GM18502 (cell line): ENCODE data around the gene E2F3.
A peak's percentile ranks its signal among the peaks of the same experiment; 100 is the strongest.

Source experiments
- ATAC-seq: cut with Tn5 transposase; IDR thresholded peaks from one replicate; pipeline ENCODE4 v1.9.1; 2021; ENCODE audit warnings: mild to moderate bottlenecking; ENCODE audit not compliant: unreplicated experiment, poor library complexity

Gene E2F3

DNA sequence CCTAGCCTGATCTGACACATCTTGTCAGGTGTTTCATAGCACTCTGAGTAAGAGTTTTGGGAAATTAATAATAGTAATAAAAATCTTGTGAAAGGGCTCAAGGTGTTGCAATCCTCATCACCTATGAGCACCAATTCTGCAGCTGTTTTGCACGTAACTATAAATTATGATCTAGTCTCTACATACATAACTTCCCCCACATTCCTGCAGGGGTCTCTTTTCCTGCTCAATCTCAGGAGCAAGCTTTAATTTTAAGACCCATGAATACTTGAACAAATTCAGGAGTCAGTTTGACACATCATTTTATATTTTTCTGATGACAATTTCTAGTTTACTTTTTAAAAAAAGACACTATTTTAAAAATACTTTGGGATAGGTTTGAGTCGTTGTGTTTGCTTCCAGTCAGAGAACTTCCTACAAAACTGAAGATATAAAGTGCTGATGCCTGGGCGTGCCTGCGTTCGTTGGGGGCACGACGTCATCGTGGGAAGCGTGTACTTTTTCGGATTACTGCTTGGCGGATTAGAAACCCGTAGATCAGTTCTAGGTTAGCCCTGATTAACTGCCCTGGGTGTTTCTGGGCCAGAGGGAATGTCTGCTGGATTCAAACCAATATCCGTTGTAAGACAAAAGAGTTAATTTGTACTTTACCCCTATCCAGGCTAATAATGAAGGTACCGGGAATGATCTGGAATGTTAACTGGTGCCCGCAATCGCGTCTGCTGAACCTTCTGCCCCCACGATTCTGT lies 1.0 kb upstream of the E2F3 start:
- no peak for ATAC-seq

DNA sequence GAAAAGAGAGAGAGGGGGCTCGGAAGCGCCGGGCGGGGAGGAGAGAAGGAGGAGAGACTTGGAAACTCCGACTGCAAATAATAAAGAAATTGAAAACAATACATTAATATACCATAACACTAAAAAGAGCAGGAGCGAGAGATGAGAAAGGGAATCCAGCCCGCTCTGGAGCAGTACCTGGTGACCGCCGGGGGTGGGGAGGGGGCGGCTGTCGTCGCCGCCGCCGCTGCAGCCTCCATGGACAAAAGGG lies 338 bp downstream of the E2F3 start:
- ATAC-seq, result no peak

DNA sequence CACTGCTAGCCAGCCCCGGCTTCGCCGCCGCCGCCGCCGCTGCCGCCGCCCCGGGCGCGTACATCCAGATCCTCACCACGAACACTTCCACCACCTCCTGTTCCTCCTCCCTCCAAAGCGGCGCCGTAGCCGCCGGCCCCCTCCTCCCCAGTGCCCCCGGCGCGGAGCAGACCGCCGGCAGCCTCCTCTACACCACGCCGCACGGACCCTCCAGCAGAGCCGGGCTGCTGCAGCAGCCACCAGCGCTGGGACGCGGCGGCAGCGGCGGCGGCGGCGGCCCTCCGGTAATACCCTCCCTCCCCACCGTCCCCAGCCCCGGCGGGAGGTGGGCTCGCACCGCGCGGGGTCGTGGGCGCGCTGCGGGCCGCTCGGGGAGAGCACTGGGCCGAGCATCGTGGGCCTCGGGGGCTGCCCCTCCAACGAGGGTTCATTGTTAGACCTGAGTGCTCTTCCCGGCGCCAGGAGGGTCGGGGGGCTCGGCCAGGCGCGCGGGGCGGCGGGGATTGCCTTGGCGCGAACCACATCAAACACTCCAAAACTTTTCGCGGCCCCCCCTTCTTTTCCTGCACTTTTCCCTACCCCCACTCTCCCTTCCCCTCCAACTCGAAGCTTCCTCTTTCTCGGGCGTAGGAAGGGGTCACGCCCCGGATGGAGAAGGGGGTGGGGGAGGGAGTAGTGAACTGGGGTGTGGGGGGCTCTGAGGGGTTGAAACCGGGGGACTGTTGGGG lies 827 bp downstream of the E2F3 start:
- no peak for ATAC-seq

- peak; percentile 50 for ATAC-seq
Observed at GRCh38 chr6:20403070-20403765, 1.5 kb downstream of the E2F3 start.

GRCh38 chr6:20403766-20404640 lies 2.3 kb downstream of the E2F3 start:
- ATAC-seq, result peak; percentile 3

- ATAC-seq, result peak; percentile 32
Observed at GRCh38 chr6:20404641-20405032, 3.0 kb downstream of the E2F3 start.

DNA sequence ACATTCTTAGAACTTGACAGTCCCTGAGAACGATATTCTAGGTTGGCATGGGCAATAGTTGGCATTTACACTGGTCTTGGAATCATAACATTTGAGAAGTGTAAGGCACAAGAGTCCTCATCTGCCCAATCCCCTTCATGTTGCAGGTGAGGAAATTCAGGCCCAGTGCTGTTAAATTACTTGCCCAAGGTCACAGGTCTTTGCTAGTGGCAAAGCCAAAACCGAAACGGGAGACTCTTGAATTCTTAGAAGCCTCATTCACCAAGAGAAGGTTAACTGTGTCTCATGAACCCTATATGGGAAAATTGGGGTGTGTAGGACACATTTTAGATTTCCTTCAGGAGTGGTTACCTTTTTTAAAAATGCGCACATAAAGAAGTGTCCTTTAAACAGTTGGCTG lies 7.2 kb downstream of the E2F3 start:
- ATAC-seq, result no peak

GRCh38 chr6:20409427-20409971 lies 7.8 kb downstream of the E2F3 start:
- peak; percentile 95 for ATAC-seq

DNA sequence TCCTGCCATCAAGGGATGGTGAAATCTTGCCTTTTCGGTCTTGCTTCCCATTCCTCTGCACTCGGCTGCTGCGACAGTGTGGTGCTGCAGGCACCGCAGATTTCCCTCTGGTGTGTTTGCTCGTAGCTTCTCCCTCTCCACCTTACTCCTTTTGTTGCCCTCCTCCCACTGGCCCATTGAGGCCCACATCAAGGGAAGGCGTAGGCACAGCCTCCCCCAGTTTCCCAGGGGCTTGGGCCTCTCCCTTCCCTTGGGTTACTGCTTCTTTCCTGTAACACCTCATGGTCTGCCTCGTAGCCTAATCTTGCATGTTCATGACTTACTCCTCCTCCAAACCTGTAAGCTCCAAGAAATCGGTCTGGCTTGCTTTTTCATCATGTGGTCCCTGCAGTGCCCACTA lies 9.9 kb downstream of the E2F3 start:
- ATAC-seq, result no peak

DNA sequence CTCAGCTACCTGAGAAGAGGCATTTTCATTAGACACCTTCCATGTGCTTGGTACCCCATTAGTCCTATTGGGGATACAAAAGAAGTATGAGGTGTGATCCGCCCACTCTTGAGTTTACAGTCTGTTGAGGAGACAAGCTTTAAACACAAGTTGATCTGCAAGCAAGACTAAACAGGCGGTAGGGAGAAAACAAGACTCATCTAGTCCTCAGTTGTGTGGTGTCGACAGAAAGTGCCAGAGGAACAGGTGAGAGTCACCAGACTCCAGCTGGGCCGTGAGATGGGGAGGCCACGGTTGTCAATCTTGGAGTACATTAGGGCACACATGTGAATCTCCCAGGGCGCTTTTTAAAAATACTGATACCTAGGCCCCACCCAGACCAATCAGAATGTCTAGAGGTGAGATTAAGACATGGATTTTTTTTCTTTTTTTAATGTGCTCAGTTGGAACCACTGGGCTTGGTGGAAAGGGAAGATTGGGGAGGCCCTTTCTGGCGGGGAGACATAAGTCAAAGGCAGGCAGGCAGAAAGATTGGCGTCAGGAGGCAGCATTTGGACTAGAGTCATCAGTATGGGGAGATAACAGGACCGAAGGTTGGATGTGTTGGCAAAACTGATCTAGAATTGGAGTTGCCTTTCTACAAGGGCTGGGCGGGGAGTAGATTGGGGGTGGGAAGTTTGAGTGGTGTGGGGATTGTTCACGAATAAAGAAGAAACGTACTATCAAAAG lies 10.4 kb downstream of the E2F3 start:
- no peak for ATAC-seq

- ATAC-seq, result no peak
Observed at GRCh38 chr6:20412682-20413073, 11.0 kb downstream of the E2F3 start.

DNA sequence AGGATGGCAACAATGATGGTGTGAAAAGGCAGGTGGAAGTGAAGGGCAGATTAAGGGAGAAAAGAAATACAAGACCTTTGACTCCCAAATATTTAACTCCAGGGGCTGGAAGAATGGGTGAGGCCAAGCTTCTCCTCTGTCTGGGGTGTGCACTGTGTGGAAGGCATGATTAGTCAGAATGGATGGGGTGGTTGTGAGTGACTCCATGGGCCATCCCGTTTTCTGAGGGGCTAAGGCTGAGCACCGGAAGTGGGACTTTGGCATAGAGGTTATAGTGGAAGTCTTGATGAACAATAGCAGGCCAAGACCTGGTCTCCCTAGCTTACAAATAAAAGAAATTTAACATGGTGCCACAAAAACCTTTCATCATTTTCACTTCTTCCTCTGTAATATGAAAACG lies 12.1 kb downstream of the E2F3 start:
- ATAC-seq, result no peak

GRCh38 chr6:20414711-20415110 lies 13.0 kb downstream of the E2F3 start:
- no peak for ATAC-seq

DNA sequence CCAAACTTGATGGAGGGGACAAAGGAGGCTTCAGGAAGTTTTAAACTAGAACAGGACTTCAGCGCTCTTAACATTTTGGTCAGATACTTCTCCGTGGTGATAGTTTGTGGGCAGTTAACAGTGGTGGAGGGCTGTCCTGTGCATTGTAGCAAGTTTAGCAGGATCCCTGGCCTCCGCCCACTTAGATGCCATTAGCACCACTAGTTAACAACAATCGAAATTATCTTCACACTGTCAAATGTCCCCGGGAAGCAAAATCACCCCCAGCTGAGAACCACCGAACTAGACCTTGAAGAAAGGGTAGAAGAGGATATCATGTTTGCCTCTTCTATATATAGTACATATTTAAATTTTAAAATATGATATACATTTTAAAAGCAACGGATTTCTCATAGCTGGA lies 13.6 kb downstream of the E2F3 start:
- ATAC-seq, result no peak

GRCh38 chr6:20415712-20416454 lies 14.2 kb downstream of the E2F3 start:
- ATAC-seq, result no peak

GRCh38 chr6:20416567-20417345 lies 15.1 kb downstream of the E2F3 start:
- ATAC-seq, result no peak

DNA sequence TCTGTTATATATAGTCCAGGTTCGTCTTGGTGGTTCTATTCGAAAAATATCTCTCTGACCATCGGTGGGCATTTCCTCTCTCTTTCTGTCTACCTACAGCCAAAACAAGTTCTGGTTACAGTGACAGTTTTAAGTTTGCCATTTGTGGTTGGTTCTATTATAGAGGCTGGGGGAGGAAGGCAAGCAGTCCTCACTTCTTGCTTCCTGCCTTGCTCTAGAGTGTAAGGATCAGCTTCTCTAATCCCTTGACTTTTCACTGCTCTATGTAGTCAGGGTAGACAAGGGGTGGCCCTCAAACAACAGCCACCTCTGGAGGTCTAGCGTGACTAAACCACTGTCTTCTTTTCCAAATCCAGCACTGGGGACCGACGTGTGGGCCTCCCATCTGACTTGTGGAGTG lies 16.1 kb downstream of the E2F3 start:
- peak; percentile 56 for ATAC-seq
